ENCODE results near the gene FDXR. TPM values are rescaled to one million over a fixed set of nuclear protein-coding genes. Genes with fewer than 3 reads are reported as not detected.

FDXR gene
- total and polyA plus RNA-seq, 12 donors: 159 to 835 (median 444) TPM

DNA sequence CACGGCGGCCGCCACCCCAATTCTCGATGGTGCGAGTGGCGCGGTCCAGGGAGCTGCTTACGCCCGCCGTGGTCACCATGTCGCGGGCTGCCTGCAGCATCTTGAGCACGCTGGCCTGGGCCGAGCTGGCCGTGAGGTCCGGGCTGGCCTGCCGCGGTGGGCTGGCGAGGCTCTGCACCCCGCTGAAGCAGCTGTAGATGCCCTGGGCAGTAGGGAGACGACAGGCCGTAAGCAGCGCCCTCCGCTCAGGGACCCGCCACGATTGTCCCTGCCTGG, 29.5 kb downstream of the FDXR start:
- 35 to 62% (median 43%) methylated on average over 11 to 26 of the region's 26 CpGs for WGBS, 4 donors
- H3K9me3 ChIP-seq (replicated peaks in 1 of 3): no peaks in the 10 kb centered on the region
- no peak overlapping the region for H3K27ac ChIP-seq
- no peaks in the 10 kb centered on the region for H3K27me3 ChIP-seq
- intact Hi-C loops (cut with DNase I): no loop called here
- DNase-seq: no peak
- peak overlapping the region in 1 of 4 donors; percentile 55 for H3K4me3 ChIP-seq
- peaks cover 17 to 24% of the 10 kb centered on the region in 2 donors for H3K4me1 ChIP-seq (replicated peaks in 1 of 2)
- TF ChIP-seq POLR2A (IDR thresholded peaks at IDR 0.05): no peak
- TF ChIP-seq, protein P1, sequence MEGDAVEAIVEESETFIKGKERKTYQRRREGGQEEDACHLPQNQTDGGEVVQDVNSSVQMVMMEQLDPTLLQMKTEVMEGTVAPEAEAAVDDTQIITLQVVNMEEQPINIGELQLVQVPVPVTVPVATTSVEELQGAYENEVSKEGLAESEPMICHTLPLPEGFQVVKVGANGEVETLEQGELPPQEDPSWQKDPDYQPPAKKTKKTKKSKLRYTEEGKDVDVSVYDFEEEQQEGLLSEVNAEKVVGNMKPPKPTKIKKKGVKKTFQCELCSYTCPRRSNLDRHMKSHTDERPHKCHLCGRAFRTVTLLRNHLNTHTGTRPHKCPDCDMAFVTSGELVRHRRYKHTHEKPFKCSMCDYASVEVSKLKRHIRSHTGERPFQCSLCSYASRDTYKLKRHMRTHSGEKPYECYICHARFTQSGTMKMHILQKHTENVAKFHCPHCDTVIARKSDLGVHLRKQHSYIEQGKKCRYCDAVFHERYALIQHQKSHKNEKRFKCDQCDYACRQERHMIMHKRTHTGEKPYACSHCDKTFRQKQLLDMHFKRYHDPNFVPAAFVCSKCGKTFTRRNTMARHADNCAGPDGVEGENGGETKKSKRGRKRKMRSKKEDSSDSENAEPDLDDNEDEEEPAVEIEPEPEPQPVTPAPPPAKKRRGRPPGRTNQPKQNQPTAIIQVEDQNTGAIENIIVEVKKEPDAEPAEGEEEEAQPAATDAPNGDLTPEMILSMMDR (IDR thresholded peaks at IDR 0.05): no peak
- H3K36me3 ChIP-seq (replicated peaks in 1 of 2): no peaks in the 10 kb centered on the region

DNA sequence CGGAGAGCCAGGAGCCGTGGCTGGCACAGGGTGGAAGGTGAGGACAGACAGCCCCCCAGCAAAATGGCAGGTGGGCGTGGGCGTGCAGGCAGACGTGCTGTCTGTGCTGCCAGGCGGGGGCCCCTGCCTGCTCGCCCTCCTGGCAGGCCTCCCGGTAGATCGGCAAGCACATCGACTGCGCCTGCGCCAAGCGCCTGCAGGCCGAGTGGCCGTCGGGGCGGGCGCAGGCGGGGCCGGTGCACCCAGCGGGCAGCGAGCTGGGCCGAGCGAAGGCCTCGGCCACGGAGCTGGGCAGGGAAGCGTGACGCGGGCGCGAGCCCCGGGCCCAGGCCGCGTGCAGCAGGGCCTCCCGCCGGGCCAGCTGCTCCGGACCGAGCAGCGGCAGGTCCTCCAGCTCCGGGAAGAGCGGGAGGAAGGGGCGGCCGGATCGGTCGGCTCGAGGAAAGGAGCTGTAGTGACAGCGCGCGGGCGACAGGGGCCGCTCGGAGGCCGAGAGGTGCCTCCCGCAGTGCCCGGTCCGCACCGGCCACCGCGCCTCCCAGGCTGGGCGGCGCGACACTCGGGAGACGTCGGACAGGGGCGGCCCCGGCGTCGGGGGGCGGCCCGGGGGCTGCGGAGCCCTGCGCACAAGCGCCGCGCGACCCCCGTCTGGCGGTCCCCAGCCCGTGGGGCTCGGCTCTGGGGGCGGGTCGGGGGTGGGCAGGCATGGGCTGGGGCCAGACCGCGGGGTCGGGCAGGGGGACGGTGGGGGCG, 30.0 kb downstream of the FDXR start:
- Histone ChIP-seq H3K4me3 (peak overlapping the region in 1 of 4 donors; percentile 55), H3K36me3 (replicated peaks in 1 of 2) (no peaks in the 10 kb centered on the region), H3K4me1 (replicated peaks in 1 of 2) (peaks cover 17 to 24% of the 10 kb centered on the region in 2 donors), H3K27me3 (no peaks in the 10 kb centered on the region), H3K27ac (peak overlapping the region in 4 of 5 donors; percentile 16 to 66 (median 44)), H3K9me3 (replicated peaks in 1 of 3) (no peaks in the 10 kb centered on the region)
- DNase-seq: peak; percentile 74 to 85 (median 76)
- WGBS, 4 donors: 0 to 3% (median 1%) methylated on average over 3 to 88 of the region's 88 CpGs
- no peak for TF ChIP-seq POLR2A (IDR thresholded peaks at IDR 0.05)
- TF ChIP-seq, protein P1 (IDR thresholded peaks at IDR 0.05): peak; percentile 16 to 79 (median 60)
- intact Hi-C loops (cut with DNase I): no loop called here

DNA sequence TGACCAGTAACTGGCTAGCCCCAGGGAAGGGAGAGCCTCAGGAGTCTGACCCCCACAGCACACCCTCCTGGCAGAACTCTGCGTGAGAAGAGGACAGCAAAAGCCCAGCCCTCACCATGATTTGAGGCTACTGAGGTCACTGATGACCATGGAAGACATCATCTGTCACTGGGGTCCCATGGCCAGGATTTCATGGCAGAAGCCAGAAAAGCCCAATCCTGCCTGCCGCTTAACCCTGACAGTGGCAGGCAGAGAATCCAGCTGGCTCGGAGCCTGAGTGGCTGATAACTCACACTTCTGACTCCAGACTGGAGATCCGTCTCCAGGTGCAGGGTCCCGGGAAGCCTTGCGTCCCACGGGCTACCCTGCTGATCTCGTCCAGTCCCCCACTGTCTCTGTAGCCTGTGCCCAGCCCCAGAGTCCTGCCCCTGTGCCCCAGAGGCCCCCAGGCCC, 30.6 kb downstream of the FDXR start:
- H3K27ac ChIP-seq: peak overlapping the region in 4 of 5 donors; percentile 16 to 66 (median 44)
- no peaks in the 10 kb centered on the region for H3K36me3 ChIP-seq (replicated peaks in 1 of 2)
- peak in 6 of 7 donors; percentile 56 to 81 (median 68) for DNase-seq
- H3K27me3 ChIP-seq: no peaks in the 10 kb centered on the region
- WGBS, 4 donors: 20 to 33% (median 29%) methylated on average over 1 to 8 of the region's 8 CpGs
- no peak for TF ChIP-seq POLR2A (IDR thresholded peaks at IDR 0.05)
- TF ChIP-seq, protein P1 (IDR thresholded peaks at IDR 0.05): no peak
- no peaks in the 10 kb centered on the region for H3K9me3 ChIP-seq (replicated peaks in 1 of 3)
- H3K4me3 ChIP-seq: peak overlapping the region in 1 of 4 donors; percentile 55
- intact Hi-C loops (cut with DNase I): no loop called here
- H3K4me1 ChIP-seq (replicated peaks in 1 of 2): peaks cover 17 to 24% of the 10 kb centered on the region in 2 donors

DNA sequence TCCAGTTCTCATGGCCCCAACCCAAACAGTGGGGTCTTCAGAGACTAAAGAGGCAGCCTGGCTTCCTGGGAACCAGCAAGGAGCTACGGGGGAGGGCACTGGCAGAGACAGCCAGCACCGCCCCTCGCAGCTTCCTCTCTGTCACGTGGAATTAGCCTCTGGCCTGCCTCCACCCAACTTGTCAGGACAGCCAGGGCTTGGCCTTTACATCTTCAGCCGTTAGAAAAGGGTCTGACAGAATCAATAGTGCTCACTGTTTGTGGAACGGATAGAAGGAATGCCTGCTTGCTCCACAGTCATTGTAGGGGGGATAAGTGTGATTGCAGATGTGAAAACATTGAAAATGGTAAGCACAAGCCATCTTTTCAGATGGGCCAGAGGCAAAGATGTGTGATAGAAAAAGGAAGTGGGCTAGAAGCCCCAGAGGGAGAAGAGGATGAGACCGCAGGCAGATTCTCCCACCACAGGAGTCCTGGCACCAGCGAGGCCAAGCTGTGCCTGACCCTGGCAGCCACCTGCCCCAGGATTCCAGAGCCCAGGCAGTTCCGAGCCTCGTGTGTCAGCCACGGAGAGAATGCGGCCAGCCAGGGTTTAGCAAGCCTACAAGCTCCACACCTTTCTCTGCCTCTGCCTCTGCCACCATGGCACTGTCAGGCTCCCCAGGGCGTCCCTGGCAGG, 31.7 kb downstream of the FDXR start:
- Histone ChIP-seq H3K4me3 (no peak overlapping the region), H3K9me3 (replicated peaks in 1 of 3) (no peaks in the 10 kb centered on the region), H3K27me3 (no peaks in the 10 kb centered on the region), H3K27ac (peak overlapping the region in 3 of 5 donors; percentile 7 to 66 (median 62)), H3K4me1 (replicated peaks in 1 of 2) (peaks cover 17 to 24% of the 10 kb centered on the region in 2 donors), H3K36me3 (replicated peaks in 1 of 2) (peaks cover 0 to 4% of the 10 kb centered on the region in 2 donors)
- TF ChIP-seq, protein P1 (IDR thresholded peaks at IDR 0.05): no peak
- no peak for TF ChIP-seq POLR2A (IDR thresholded peaks at IDR 0.05)
- intact Hi-C loops (cut with DNase I): no loop called here
- 25 to 30% (median 26%) methylated on average over 11 to 13 of the region's 13 CpGs for WGBS, 4 donors
- peak in 6 of 7 donors; percentile 61 to 77 (median 67) for DNase-seq

Measured in adrenal gland (tissue), 12 donors.